ENCODE results near the gene PPARD.

GRCh38 chr6:35312076-35312800 is 30.1 kb upstream of the PPARD start:
- TF ChIP-seq CEBPG (CRISPR knock-in tag; IDR thresholded peaks at IDR 0.05) (no peak), POLR2AphosphoS5 (IDR thresholded peaks at IDR 0.05; ENCODE audit: low read depth, low read length) (no peak), CTCF (CRISPR knock-in tag; IDR thresholded peaks at IDR 0.05) (no peak), TP53 (CRISPR knock-in tag; conservative IDR thresholded peaks at IDR 0.05) (no peak), SMC3 (IDR thresholded peaks at IDR 0.05; ENCODE audit: low read length) (no peak), FOXK2 (IDR thresholded peaks at IDR 0.05) (no peak), CAMTA2 (CRISPR knock-in tag; IDR thresholded peaks at IDR 0.05; ENCODE audit: borderline replicate concordance) (no peak), EZH2 (conservative IDR thresholded peaks at IDR 0.05; ENCODE audit: low read depth, low read length) (no peak), ESRRA (CRISPR knock-in tag; IDR thresholded peaks at IDR 0.05; ENCODE audit: low read depth) (no peak), TCF12 (IDR thresholded peaks at IDR 0.05) (no peak), TCF12 (CRISPR knock-in tag; IDR thresholded peaks at IDR 0.05) (no peak), TMF1 (CRISPR knock-in tag; IDR thresholded peaks at IDR 0.05; ENCODE audit: low read depth) (no peak), ZNF10 (CRISPR knock-in tag; IDR thresholded peaks at IDR 0.05; ENCODE audit: borderline replicate concordance, low read depth) (no peak), SOX6 (IDR thresholded peaks at IDR 0.05) (no peak), SOX6 (CRISPR knock-in tag; IDR thresholded peaks at IDR 0.05) (no peak)

Measured in HepG2 (cell line).